Measurements from ENCODE around the gene ZNF79. TPM values are rescaled to one million over a fixed set of nuclear protein-coding genes. Genes with fewer than 3 reads are reported as not detected.

ZNF79 gene
- total RNA-seq, 1 experiment from 2014 or later = 9.0 TPM

- POLR2A ChIA-PET = interaction anchor here (0.9 kb wide), 1 partner anchor 23 kb away, joined by 3 read pairs; the partner anchor contains the start of gene ZNF79
- Mint-ChIP-seq H3K4me1 (peaks cover 27% of the 10 kb centered on the region), H3K27ac (peak overlapping the region; percentile 99), H3K9me3 (no peaks in the 10 kb centered on the region), H3K27me3 (ENCODE audit: low read depth) (no peaks in the 10 kb centered on the region), H3K4me3 (no peak overlapping the region), H3K36me3 (peaks cover 87% of the 10 kb centered on the region)
- ATAC-seq (no peak), DNase-seq (ENCODE audit: low spot score) (no peak)
- CTCF ChIA-PET = interaction anchor here (0.5 to 1.7 kb wide), 4 partner anchors 9 to 671 kb away, joined by 3 to 4 read pairs (median 4); partner anchors contain the start of gene SLC2A8
- TF ChIP-seq E2F4 (CRISPR knock-in tag; IDR thresholded peaks at IDR 0.05; ENCODE audit: borderline replicate concordance, low read depth) (no peak), ZNF425 (CRISPR knock-in tag; conservative IDR thresholded peaks at IDR 0.05) (no peak), GTF2I (CRISPR knock-in tag; conservative IDR thresholded peaks at IDR 0.05) (no peak), ZBTB21 (CRISPR knock-in tag; IDR thresholded peaks at IDR 0.05; ENCODE audit: borderline replicate concordance) (no peak), NFATC4 (CRISPR knock-in tag; IDR thresholded peaks at IDR 0.05) (peak; percentile 20), MYBL2 (CRISPR knock-in tag; IDR thresholded peaks at IDR 0.05) (no peak), HMGXB4 (CRISPR knock-in tag; IDR thresholded peaks at IDR 0.05) (0 out of 2 replicates have a peak, but pooled peaks have one; percentile 14), E2F5 (CRISPR knock-in tag; IDR thresholded peaks at IDR 0.05) (no peak), ETV6 (CRISPR knock-in tag; IDR thresholded peaks at IDR 0.05) (no peak), FOXP4 (CRISPR knock-in tag; IDR thresholded peaks at IDR 0.05) (no peak), TEAD1 (CRISPR knock-in tag; IDR thresholded peaks at IDR 0.05) (no peak), TCF7 (CRISPR knock-in tag; IDR thresholded peaks at IDR 0.05; ENCODE audit: low read depth) (no peak), JUN (CRISPR knock-in tag; IDR thresholded peaks at IDR 0.05) (no peak), FOXK1 (CRISPR knock-in tag; IDR thresholded peaks at IDR 0.05) (no peak), STAT6 (CRISPR knock-in tag; conservative IDR thresholded peaks at IDR 0.05; ENCODE audit: low read depth) (no peak), ZMAT4 (CRISPR knock-in tag; IDR thresholded peaks at IDR 0.05) (peak; percentile 63; the same call in 1 of the 2 replicates), ZBTB43 (CRISPR knock-in tag; IDR thresholded peaks at IDR 0.05) (no peak), ZNF317 (CRISPR knock-in tag; IDR thresholded peaks at IDR 0.05; ENCODE audit: borderline replicate concordance, low read depth) (0 out of 2 replicates have a peak, but pooled peaks have one; percentile 3), MAX (CRISPR knock-in tag; IDR thresholded peaks at IDR 0.05) (no peak), MXD4 (CRISPR knock-in tag; IDR thresholded peaks at IDR 0.05; ENCODE audit: borderline replicate concordance) (no peak), KAT7 (CRISPR knock-in tag; IDR thresholded peaks at IDR 0.05; ENCODE audit: borderline replicate concordance) (no peak), FOXP1 (CRISPR knock-in tag; IDR thresholded peaks at IDR 0.05; ENCODE audit: borderline replicate concordance) (no peak), OVOL2 (CRISPR knock-in tag; IDR thresholded peaks at IDR 0.05; ENCODE audit: borderline replicate concordance) (no peak)
Measured at GRCh38 chr9:127446713-127447415, 22.7 kb downstream of the ZNF79 start.
